ENCODE data around the gene ZBTB20.

ZBTB20 gene

DNA sequence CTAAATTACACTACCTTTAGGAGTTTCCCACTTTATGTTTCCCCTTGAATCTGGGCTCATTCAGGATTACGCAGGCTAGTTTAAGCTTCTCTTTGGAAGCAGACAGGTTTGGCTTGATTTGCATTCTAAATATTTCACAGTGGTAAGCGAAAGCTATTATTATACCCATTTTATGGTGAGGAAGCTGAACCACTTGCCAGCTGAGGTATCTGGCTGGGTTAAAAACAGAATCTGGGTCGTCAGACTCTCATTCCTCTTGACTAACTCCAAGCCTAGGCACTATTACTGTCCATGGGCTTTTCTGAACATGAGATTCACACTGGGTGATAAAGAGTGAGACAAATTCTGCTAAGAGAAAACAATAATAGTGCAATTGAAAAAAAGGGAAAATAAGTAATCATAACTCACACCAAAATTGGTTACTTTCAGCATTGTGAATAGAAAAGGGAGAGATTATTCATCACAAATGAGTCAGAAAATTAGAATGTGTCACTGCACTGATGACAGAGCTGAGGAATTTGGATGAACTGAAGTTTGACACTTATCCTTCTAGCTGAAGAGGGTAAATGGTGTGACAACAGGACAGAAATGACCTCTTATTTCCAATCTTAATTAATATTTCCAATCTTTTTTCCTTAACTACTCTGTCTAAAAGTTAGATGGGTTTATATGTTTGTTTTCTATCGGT, 642.0 kb downstream of the ZBTB20 start:
- DNase-seq = no peak

DNA sequence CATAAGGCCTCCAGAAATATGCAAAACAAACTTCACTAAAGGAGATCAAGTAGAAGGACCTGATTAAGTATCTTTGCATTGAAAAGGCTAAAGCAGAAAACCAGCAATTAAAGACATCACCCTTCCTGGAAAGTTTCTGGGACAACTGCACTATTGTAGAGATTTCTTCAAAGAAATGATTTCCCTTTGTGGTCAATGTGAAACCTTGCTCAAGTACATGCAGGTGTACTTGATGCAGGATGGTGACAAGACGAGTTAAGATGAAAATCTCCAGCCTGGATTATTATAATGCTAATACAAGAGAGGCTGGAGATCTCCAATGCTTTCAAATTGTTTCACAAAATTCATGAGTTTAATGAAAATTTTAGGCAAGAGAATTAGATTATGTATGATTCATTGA, 644.9 kb downstream of the ZBTB20 start:
- DNase-seq = no peak

DNA sequence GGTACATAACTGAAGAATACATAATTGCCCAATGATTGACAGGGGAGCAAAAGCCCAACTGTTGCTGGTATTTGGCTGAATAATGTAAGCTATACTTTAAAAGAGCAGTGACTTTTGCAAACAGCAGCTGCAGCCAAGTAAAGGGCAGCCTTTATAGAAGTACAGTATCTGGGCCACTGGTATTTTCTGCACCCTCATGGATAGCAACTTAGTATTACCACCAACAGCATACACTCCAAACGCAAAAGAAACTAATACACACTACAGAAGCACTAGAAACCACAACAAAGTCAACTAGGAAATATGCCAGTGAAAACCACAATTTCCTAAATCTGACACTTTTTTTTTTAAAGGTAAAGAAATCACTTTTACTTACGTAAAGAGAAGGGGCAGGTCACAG, 647.1 kb downstream of the ZBTB20 start:
- DNase-seq = no peak

DNA sequence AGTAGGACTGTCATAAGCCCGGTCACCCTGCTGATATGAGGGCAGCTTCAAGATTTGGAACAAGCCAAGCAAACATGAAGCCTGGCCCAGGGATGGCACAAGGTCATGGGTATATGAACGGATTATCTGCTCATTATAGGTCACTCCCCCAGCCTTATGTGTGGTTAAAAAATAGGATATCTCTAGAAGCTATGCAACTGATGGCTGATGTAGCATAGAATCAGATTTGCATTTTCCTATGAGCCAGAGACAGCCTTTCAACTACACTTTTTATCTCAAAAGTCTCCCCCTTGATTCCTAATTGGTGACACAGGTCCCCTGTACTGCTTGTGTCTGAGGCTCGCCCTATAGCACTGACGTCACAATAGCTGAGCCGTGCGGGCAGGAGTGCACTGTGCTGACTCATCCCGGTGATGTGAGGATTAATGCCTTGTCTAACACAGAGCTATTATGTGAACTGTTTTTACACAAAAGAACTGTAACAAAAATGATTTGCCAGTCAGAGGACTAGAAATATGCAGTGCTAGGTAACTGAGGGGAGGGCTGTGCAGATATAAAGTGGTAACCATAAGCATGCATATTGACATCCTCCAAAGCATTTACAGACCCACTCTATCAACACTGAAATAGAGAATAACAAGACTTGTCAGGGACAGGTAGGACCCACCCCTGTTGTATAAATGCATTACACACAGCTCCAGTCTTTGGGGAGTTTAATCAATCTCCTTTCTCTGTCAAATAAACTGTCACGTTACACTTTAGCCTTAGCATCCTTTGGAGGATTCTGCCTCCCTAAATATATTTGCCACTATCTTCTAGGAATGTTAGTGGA, 648.3 kb downstream of the ZBTB20 start:
- no peak for DNase-seq

DNA sequence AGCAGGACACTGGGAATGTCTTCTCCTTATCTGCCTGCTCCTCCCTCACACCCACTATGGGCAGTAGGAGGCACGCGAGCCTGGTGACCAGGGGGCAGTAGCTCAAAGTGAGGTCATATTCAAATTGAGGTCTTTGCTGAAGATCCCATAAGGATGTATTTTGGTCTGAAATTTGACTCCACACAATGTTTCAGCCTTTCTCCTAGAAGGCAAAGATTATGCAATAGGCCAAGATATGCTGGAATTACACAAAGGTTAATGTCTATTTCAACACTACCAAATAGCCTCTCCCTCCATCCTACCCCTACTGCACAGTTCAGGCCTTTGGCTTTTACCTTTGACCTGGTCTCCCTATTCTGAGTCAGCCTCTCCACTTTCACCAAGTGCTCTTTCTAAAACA, 650.2 kb downstream of the ZBTB20 start:
- DNase-seq = no peak

DNA sequence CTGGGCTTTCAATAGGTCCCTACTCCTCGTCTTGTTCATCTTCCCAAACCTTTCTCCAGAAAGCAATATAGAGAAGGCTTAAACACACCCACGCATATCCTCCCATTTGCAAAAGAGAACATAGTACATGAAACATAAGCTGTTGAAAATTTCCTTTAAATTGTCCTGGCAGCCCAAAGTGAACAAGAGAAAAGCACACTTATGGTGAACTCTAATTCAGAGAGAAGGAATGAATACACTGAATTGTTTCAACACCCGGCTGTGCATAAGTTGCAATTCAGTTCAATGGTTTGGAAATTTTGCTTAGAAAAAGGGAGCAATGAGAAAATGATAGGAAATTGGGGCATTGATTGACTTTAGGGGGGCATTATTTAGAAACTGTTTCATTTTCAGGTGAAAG, 650.6 kb downstream of the ZBTB20 start:
- DNase-seq = no peak

DNA sequence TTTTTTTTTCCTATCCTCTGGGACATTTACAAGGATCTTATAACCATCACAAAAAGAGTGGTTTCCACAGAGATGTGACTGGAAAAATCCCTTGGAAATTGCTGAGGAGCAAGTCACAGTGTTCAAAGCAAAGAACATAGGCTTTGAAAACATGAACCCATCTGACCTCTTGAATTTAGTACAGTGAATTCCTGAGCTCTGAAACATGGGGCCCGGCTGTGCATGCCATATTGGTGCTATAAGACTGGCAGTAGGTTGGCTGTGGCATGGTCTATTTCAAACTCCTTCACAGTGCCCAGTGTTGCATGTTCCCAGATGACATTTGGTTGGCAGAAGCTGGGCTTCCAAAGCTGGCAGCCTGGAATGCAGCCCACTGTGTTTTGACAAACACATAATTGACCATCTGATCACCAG, 651.1 kb downstream of the ZBTB20 start:
- no peak for DNase-seq

DNA sequence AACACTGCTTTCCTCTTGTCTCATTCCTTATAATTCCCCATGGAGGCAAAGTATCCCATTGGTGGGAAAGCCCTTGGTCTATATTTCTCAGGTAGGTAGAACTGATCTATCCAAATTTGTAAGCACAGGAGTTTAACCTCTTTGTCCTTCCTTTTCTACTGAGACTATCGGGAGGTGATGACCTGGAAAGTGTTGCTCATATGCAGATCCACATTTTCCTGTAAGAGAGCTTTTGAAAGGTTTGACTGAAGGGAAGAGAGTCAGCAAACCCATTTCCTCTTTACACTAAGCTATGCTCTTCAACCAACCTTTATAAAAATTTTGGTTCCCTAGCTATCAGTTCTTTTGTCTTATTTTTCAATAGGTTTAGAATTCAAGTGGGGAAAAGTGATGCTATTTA, 652.6 kb downstream of the ZBTB20 start:
- DNase-seq = no peak

DNA sequence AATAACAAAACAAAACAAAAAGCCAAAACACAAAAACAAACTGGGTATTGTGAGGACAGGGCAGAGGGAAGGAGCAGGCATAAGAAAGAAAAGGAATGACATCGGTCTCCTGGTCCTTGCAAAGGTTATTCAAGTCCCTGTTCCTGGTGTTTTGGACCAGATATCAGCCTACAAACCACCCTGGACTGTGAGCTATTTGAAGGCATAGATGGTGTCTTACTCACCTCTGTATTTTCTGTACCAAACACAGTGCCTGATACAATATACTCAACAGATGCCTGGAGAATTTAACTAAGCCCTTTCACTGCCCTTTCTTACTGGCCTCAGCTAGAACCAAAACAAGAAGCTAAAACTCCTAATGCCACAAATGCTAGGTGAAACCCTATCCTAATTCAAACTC, 656.3 kb downstream of the ZBTB20 start:
- no peak for DNase-seq

DNA sequence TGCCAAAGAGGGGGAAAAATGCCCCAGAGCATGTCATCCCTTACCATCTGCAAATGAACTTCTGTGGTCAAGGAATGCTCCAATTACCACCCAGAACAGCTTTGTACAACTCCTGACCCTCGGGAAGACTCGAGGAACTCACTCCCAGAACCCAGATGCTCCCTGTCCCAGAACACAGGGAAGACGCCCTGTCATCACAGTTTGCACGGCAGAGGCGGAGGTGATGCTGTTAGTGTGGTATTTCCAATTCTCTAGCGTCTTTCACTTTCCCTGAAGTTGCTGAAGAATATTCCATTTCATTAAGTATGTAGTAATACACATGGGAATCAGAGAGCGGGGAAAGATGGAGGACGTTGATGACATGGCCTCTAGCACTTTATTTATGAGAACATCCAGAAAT, 659.6 kb downstream of the ZBTB20 start:
- DNase-seq = no peak

DNA sequence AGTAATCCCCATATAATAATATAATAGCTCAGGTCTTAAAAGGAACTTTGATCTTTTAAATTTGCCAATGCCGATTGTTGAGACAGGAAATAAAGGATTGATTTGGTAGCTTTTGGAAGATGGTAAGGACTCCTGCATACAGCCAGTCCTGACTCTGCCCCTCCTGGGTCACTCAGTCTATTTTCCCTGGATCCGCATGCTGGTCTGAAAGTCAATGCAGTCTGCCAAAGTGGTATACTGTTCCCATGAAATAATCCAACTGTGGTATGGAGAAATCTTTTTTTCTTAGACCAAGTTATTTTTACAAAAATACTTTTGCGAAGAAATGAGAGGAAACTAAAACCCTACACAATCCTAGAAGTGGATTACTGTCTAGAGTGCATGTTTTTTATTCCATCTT, 662.2 kb downstream of the ZBTB20 start:
- no peak for DNase-seq

DNA sequence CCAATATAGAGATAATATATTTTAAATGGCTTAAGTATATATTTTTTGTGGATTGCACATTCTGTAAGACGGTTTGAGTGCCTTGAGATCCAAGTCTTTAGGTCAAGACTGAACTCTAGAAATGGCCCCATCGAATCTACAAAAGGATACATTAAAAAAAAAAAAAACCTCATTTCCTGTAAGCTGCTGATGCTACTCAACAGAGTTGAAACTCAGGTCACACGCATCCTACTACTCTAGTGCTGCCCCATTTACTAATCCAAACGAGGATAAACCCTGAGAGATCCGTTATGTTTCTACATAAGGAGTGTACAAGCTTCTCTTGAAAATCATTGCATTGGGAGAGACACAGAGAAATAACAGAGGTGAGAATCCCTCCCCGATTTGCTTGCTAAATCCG, 666.0 kb downstream of the ZBTB20 start:
- DNase-seq = no peak

DNA sequence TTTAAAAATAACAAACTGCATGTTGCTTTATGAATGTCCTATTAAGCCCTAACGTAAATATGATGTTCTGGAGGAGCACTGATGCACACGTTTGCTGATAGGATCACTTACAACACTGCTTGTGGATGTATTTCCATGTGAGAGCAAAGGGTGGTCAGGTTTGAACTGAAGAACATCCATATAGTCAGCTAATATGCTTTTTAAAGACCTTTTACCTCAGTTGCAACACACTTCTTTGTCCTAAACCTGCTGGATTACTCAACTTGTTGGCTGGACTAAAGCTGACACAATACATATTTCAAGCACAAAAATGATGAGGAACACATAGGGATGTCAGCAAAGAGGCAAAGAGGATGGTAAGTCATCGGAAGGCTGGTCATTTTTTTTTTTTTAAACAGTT, 666.6 kb downstream of the ZBTB20 start:
- DNase-seq = no peak

DNA sequence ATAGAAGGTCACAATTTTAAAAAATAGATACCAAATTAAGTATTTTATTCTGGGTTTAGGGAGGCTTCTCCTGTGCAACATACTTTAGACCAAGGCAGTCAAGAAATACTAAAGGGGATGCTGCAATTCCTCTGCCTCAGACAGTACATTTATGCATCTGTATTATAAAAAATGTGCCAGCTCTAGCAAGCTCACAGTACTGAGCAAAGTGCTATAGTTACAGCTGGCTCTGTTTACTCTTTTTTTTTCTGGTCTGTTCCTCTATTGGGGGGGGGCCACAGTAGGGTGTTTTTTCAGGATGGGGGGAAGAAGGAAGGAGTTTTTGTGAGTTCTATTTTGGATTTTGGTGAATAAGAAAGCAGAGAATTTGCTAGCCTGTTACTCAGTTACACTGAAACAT, 668.3 kb downstream of the ZBTB20 start:
- DNase-seq = no peak

DNA sequence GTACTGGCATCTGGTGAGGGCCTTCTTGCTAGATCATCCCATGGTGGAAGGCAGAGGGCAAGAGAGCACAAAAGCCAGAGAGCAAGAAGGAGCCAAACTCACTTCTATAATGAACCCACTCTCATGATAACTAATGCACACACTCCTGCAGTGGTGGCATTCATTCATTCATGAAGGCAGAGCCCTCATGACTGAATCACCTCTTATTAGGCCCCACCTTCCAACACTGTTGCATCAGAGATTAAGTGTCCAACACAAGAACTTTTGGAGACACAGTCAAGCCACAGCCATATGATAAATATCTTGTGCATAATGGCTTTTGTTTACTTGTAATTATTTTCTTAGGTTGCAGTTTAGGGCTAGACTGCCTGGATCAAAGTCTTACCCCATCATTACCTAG, 670.6 kb downstream of the ZBTB20 start:
- DNase-seq = no peak

DNA sequence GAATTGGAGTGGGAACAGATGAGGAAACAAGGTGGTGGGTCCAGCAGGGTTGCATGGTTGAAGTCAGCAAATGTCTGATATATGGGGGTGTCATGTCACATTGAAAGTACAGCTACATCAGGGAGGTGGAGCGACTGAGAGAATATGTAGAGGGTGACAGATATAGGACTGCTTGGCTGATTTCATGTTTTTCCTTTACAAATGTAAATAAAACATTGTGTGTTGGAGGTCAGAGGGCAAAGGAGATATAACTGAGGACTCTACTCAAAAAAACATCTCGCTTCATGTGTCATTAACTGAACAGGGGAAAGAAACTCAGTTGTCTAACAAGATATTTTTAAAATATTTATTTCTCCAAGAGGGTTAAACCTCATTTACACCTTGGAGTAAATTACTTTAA, 675.6 kb downstream of the ZBTB20 start:
- DNase-seq = no peak

DNA sequence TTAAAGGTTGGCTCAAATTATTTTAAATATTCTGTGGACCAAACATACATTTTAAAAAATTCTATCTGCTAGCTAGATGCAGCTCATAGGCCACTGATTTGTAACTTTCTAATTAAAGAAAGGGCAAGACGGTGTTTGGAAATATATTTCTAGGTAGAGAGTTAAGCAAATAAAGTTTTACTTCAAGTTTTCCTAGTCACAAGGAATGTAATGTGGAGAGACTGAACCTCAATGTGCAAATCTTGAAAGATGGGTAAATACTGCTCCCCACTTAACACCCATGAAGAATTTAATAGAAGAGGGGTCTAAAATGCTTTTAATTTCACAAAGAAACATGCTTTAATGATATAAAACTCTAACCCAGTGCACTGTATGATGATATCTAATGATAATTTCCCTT, 678.0 kb downstream of the ZBTB20 start:
- DNase-seq = no peak

DNA sequence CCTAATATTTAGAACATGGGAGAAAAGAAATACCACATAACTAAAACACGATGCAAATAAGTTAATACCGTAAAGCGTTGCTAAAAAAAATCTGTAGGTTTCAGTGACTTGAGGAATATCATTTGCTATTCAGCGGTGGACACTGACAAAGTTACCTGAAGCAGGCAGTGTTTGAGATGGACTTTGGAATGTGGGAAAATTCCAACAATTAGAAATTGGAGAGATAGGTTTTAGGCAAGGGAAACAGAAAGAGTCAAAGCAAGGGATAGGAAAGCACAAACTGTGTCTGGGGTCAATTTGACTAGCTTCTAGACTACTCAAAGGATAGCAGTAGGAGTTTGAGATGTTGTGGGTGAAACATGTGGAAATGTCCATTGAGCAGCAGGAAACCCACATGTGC, 680.3 kb downstream of the ZBTB20 start:
- no peak for DNase-seq

DNA sequence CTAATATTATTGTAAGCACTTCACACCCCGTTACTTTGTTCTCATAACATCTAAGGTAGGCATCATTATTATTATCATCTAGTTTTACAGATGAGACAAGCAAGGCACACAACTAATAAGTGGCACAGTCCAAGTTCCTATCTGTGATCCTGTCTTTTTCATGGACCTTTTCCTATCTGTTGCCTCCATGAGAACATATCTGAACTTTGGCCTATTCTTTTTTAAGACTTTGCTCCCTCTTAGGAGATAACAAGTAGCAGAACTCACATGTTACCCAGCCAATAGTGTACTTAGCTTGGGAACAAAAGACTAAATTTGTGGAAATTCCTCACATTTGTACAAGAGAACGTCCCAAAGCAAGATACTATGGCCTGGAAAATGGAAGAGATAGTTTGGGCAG, 680.8 kb downstream of the ZBTB20 start:
- DNase-seq = no peak

DNA sequence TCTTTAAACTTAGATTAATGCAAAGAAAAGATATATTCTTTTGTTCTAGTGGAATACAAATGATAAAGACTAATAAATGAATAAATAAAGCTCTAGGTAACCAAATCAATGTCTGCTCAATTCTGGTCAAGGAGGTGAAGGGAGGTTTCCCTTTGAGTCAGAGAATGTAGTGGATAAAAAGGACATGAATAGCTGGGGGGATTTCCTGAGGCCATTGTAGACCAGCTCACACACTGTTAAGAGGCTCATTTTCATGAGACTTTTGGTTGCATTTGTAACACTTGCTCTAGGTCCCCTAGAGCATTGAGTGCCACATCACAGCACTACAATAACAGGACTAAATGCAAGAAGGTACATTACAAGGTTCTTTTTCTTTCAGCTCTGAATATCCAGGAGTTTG, 682.5 kb downstream of the ZBTB20 start:
- no peak for DNase-seq

DNA sequence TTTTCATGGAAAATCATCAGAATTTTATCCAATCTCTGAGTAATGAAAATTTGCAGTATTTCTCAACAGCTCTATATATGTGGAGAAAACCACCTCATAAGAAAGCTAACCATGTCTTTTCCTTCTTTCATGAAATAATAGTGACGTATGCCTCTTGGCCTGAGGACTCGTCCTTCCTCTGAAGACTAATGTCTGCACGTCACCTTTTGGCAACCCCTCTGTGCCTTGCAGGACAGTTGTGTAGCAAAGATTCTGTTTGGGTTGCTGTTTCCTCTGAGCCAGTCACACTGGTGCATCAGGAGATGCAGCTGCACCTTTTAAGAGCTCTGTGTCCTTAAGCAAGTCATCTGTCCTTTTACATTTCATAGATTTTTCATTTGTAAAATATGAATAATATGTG, 684.3 kb downstream of the ZBTB20 start:
- no peak for DNase-seq

DNA sequence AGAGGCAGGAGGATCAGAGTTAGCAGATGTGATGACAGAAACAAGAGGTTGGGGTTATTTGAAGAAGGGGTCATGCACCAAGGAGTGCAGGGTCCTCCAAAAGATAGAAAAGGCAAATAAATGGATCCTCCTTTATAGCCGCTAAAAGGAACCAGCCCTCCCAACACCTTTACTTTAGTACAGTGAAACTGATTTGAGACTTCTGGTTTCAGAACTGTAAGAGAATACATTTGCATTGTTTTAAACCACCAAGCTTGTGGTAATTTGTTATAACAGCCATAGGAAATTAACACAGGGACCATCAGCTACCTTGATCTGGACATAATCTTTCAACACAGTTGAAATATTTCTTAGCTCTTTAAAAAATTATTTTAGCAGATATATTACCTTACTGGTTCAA, 686.6 kb downstream of the ZBTB20 start:
- no peak for DNase-seq

DNA sequence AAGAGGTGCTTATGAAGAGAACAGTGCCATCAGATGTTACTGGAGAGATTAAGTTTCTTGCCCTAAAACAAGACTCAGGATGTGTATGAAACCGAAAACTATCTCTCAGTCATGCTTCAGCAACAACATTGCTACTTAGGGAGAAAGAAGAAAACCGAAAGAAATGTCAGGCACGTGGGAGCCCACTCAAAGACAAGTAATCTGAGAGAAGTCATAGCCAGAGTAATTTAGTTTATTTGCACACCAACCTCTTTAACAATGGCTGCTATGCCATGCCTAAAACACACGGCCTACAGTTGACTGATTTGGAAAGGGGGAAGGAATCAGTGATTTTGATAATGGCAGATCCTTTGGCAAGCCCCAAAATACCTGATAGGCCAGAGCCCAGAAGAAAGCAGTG, 690.3 kb downstream of the ZBTB20 start:
- no peak for DNase-seq

DNA sequence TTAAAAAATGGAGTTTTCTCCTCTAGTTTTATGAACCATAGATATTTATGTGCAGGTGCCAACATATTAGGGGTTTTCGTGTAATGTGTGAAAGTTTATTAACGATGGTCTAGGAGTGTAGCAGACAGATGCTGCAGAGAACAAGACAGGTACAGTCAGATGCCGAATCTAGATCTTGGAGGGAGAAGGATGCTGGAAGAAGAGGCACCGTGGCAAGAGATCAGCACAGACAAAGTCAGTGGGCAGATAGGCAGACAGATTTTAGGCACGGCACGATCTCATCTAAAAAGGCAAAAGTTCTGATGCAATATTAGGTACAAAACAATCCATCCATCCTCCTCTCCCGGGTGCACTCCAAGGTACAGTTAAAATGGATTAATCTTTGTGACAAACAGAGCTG, 691.7 kb downstream of the ZBTB20 start:
- no peak for DNase-seq
